NT2/D1 (cell line): ENCODE measurements around the gene LENG9.

Experiments used
- SUZ12 ChIP-seq: IDR thresholded peaks from 2 replicates; pipeline ENCODE4 v1.6.1; 2011; ENCODE audit not compliant: insufficient read length, insufficient read depth; ENCODE audit errors: extremely low read depth
- YY1 ChIP-seq: IDR thresholded peaks from 2 replicates; pipeline ENCODE4 v1.6.1; 2011; ENCODE audit not compliant: insufficient read length, insufficient read depth
- ZNF274 ChIP-seq: IDR thresholded peaks from 2 replicates; pipeline ENCODE4 v1.6.1; 2011; ENCODE audit warnings: mild to moderate bottlenecking, low read depth, low read length

- TF ChIP-seq YY1: no peak
- no peak for TF ChIP-seq ZNF274
- TF ChIP-seq SUZ12: no peak
These were observed 29.3 kb downstream of the LENG9 start for GRCh38 chr19:54434112-54434872.
